RPMI8226 (cell line): ENCODE data around the gene COMTD1.
"Not testable (repeated sequence)": the region's sequence is repeated elsewhere in the genome, so short reads cannot be mapped to it uniquely, and the experiment has no call there.

Experiments
- DNase-seq: peaks from one replicate; pipeline ENCODE4 v3.0.0-alpha.2; 2015

The COMTD1 gene

GRCh38 chr10:75244487-75245353 lies 9.0 kb upstream of the COMTD1 start:
- no peak for DNase-seq

GRCh38 chr10:75243426-75243825 lies 7.7 kb upstream of the COMTD1 start:
- no peak for DNase-seq

GRCh38 chr10:75240329-75241076 lies 4.7 kb upstream of the COMTD1 start:
- no peak for DNase-seq

- DNase-seq: no peak
These were observed 3.5 kb upstream of the COMTD1 start for GRCh38 chr10:75239096-75239790.

- no peak for DNase-seq
These were observed 2.7 kb upstream of the COMTD1 start for GRCh38 chr10:75238182-75239095.

- DNase-seq: peak; percentile 44
These were observed 545 bp upstream of the COMTD1 start for GRCh38 chr10:75236178-75236825.

- no peak for DNase-seq
These were observed 928 bp downstream of the COMTD1 start for GRCh38 chr10:75234683-75235374.

- peak; percentile 93 for DNase-seq
These were observed 1.6 kb downstream of the COMTD1 start for GRCh38 chr10:75234017-75234682.

- DNase-seq: no peak
These were observed 2.2 kb downstream of the COMTD1 start for GRCh38 chr10:75233444-75234016.

GRCh38 chr10:75231672-75232581 lies 3.8 kb downstream of the COMTD1 start:
- no peak for DNase-seq

GRCh38 chr10:75230600-75231038 lies 5.1 kb downstream of the COMTD1 start:
- DNase-seq: peak; percentile 85

- DNase-seq: no peak
These were observed 5.8 kb downstream of the COMTD1 start for GRCh38 chr10:75229971-75230370.

- DNase-seq: no peak
These were observed 6.9 kb downstream of the COMTD1 start for GRCh38 chr10:75228834-75229233.

GRCh38 chr10:75228278-75228677 lies 7.5 kb downstream of the COMTD1 start:
- DNase-seq: no peak

- no peak for DNase-seq
These were observed 9.1 kb downstream of the COMTD1 start for GRCh38 chr10:75226656-75227055.

- no peak for DNase-seq
These were observed 9.7 kb downstream of the COMTD1 start for GRCh38 chr10:75226095-75226494.

- DNase-seq: no peak
These were observed 12.2 kb downstream of the COMTD1 start for GRCh38 chr10:75223507-75223906.

GRCh38 chr10:75221492-75221891 lies 14.3 kb downstream of the COMTD1 start:
- not testable (repeated sequence) for DNase-seq

GRCh38 chr10:75220274-75220673 lies 15.5 kb downstream of the COMTD1 start:
- no peak for DNase-seq
